ENCODE measurements around the gene DUSP6. TPM values are rescaled to one million over a fixed set of nuclear protein-coding genes. Genes with fewer than 3 reads are reported as not detected.

The DUSP6 gene
- total and polyA plus RNA-seq, 2 of the 13 experiments (the other 11 are each of a cell fraction or from before 2014, with no cell fraction given), result 40.9 to 161 TPM

DNA sequence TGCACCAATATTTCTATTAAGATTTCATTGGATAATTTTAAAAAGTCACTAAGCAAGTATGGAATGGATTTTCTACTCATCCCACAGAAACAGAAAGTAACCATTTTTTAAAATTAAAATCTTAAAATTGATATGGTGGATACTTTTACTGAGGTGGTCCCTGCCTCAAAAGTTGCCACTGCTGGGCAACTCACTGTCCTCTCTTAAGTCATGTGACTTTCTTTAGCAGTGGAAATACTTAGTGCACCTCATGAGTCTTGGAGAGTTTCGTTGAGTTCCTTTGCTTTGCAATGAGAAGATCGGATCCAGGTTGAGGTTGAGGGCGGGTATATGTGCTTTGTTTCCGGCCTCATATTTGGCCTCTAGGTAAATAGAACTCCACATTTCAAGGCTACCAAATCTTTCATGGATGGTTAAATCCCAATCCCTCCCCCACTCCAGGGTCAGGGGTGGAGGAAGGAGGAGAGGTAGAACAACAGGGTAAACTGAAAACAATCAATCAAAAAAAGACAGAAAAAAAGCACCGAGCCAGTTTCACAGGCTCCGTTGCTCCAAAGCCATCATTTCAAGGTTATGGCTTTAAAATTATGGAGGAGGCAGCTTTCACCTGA is 39.5 kb upstream of the DUSP6 start (continued):
- TF ChIP-seq FIP1L1 (IDR thresholded peaks at IDR 0.05; ENCODE audit: borderline replicate concordance, insufficient read depth, low read depth, low read length) (no peak), MAFG (CRISPR knock-in tag; IDR thresholded peaks at IDR 0.05) (no peak), ZMAT3 (CRISPR knock-in tag; conservative IDR thresholded peaks at IDR 0.05) (no peak), HES4 (CRISPR knock-in tag; IDR thresholded peaks at IDR 0.05; ENCODE audit: borderline replicate concordance) (no peak), IRF2 (CRISPR knock-in tag; IDR thresholded peaks at IDR 0.05) (peak; percentile 29; the same call in 1 of the 2 replicates), WIZ (CRISPR knock-in tag; IDR thresholded peaks at IDR 0.05) (no peak), EZH2 (conservative IDR thresholded peaks at IDR 0.05; ENCODE audit: low read depth, low read length) (no peak), ZNF484 (CRISPR knock-in tag; IDR thresholded peaks at IDR 0.05; ENCODE audit: borderline replicate concordance, low read depth) (no peak), ZNF660 (CRISPR knock-in tag; IDR thresholded peaks at IDR 0.05; ENCODE audit: borderline replicate concordance, low read depth) (no peak), MIER2 (CRISPR knock-in tag; IDR thresholded peaks at IDR 0.05) (no peak), ARHGAP35 (CRISPR knock-in tag; IDR thresholded peaks at IDR 0.05; ENCODE audit: borderline replicate concordance) (no peak), MAFK (conservative IDR thresholded peaks at IDR 0.05 in 1 of 2, IDR thresholded peaks at IDR 0.05 in 1 of 2; ENCODE audit: low read length in 2 of 2) (no peak)
- TF ChIP-seq, protein P1, sequence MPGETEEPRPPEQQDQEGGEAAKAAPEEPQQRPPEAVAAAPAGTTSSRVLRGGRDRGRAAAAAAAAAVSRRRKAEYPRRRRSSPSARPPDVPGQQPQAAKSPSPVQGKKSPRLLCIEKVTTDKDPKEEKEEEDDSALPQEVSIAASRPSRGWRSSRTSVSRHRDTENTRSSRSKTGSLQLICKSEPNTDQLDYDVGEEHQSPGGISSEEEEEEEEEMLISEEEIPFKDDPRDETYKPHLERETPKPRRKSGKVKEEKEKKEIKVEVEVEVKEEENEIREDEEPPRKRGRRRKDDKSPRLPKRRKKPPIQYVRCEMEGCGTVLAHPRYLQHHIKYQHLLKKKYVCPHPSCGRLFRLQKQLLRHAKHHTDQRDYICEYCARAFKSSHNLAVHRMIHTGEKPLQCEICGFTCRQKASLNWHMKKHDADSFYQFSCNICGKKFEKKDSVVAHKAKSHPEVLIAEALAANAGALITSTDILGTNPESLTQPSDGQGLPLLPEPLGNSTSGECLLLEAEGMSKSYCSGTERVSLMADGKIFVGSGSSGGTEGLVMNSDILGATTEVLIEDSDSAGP (CRISPR knock-in tag; IDR thresholded peaks at IDR 0.05; ENCODE audit: borderline replicate concordance), result no peak
- TF ChIP-seq, protein P2, sequence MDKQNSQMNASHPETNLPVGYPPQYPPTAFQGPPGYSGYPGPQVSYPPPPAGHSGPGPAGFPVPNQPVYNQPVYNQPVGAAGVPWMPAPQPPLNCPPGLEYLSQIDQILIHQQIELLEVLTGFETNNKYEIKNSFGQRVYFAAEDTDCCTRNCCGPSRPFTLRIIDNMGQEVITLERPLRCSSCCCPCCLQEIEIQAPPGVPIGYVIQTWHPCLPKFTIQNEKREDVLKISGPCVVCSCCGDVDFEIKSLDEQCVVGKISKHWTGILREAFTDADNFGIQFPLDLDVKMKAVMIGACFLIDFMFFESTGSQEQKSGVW (CRISPR knock-in tag; IDR thresholded peaks at IDR 0.05; ENCODE audit: borderline replicate concordance), result no peak
- TF ChIP-seq, protein P3, sequence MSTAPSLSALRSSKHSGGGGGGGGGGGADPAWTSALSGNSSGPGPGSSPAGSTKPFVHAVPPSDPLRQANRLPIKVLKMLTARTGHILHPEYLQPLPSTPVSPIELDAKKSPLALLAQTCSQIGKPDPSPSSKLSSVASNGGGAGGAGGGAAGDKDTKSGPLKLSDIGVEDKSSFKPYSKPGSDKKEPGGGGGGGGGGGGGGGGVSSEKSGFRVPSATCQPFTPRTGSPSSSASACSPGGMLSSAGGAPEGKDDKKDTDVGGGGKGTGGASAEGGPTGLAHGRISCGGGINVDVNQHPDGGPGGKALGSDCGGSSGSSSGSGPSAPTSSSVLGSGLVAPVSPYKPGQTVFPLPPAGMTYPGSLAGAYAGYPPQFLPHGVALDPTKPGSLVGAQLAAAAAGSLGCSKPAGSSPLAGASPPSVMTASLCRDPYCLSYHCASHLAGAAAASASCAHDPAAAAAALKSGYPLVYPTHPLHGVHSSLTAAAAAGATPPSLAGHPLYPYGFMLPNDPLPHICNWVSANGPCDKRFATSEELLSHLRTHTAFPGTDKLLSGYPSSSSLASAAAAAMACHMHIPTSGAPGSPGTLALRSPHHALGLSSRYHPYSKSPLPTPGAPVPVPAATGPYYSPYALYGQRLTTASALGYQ (CRISPR knock-in tag; IDR thresholded peaks at IDR 0.05), result no peak; the same call in 1 of the 2 replicates
- TF ChIP-seq, protein P4, sequence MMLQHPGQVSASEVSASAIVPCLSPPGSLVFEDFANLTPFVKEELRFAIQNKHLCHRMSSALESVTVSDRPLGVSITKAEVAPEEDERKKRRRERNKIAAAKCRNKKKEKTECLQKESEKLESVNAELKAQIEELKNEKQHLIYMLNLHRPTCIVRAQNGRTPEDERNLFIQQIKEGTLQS (CRISPR knock-in tag; IDR thresholded peaks at IDR 0.05), result no peak
- TF ChIP-seq, protein P5, sequence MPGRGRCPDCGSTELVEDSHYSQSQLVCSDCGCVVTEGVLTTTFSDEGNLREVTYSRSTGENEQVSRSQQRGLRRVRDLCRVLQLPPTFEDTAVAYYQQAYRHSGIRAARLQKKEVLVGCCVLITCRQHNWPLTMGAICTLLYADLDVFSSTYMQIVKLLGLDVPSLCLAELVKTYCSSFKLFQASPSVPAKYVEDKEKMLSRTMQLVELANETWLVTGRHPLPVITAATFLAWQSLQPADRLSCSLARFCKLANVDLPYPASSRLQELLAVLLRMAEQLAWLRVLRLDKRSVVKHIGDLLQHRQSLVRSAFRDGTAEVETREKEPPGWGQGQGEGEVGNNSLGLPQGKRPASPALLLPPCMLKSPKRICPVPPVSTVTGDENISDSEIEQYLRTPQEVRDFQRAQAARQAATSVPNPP (CRISPR knock-in tag; IDR thresholded peaks at IDR 0.05), result no peak
- TF ChIP-seq, protein P6, sequence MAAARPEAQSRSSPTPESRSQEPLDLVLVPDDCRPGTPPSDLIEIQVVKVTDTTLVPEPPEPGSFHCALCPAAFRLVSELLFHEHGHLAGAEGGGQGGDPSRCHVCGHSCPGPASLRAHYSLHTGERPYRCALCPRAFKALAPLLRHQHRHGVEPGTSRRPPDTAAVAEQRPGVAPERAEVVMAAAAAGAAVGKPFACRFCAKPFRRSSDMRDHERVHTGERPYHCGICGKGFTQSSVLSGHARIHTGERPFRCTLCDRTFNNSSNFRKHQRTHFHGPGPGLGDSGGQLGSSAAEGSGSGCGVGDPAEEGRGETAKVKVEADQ (CRISPR knock-in tag; IDR thresholded peaks at IDR 0.05; ENCODE audit: borderline replicate concordance), result no peak
- TF ChIP-seq, protein P7, sequence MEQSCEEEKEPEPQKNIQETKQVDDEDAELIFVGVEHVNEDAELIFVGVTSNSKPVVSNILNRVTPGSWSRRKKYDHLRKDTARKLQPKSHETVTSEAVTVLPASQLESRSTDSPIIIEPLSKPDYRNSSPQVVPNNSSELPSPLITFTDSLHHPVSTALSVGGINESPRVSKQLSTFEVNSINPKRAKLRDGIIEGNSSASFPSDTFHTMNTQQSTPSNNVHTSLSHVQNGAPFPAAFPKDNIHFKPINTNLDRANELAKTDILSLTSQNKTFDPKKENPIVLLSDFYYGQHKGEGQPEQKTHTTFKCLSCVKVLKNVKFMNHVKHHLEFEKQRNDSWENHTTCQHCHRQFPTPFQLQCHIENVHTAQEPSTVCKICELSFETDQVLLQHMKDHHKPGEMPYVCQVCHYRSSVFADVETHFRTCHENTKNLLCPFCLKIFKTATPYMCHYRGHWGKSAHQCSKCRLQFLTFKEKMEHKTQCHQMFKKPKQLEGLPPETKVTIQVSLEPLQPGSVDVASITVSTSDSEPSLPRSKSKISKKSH (CRISPR knock-in tag; IDR thresholded peaks at IDR 0.05; ENCODE audit: borderline replicate concordance), result no peak
